Esophagus (tissue), 2 donors: Measurements from ENCODE around the gene POU2AF2. TPM values are rescaled to one million over a fixed set of nuclear protein-coding genes. Genes with fewer than 3 reads are reported as not detected.
"Not testable (repeated sequence)": the region's sequence is repeated elsewhere in the genome, so short reads cannot be mapped to it uniquely, and the experiment has no call there.

ENCODE experiments used
- H3K27ac ChIP-seq, 2 donors: one replicate each; pipeline ENCODE4 v1.5.1; 2013; ENCODE audit warnings: low read depth in 2 of 2, mild to moderate bottlenecking in 2 of 2, inconsistent platforms in 1 of 2, low read length in 1 of 2, moderate library complexity in 1 of 2
- H3K27me3 ChIP-seq, 2 donors: one replicate each; pipeline ENCODE4 v1.6.1; 2013; ENCODE audit warnings: low read length in 2 of 2, control low read depth in 1 of 2, mild to moderate bottlenecking in 1 of 2; ENCODE audit not compliant: insufficient read depth in 2 of 2, control insufficient read depth in 1 of 2
- H3K36me3 ChIP-seq, 2 donors: one replicate each; pipeline ENCODE4 v1.6.1; 2013; ENCODE audit warnings: low read length in 1 of 2; ENCODE audit not compliant: control insufficient read depth in 2 of 2, insufficient read depth in 2 of 2
- H3K4me1 ChIP-seq, 2 donors: one replicate each; pipeline ENCODE4 v1.6.1; 2013; ENCODE audit warnings: low read length in 1 of 2; ENCODE audit not compliant: control insufficient read depth in 2 of 2, insufficient read depth in 2 of 2
- H3K4me3 ChIP-seq, 2 donors: one replicate each; pipeline ENCODE4 v1.5.1; 2013; ENCODE audit warnings: low read length in 2 of 2, mild to moderate bottlenecking in 2 of 2, low read depth in 1 of 2, moderate library complexity in 1 of 2
- H3K9me3 ChIP-seq, 2 donors: one replicate each; pipeline ENCODE4 v1.6.1; 2013; ENCODE audit warnings: mild to moderate bottlenecking in 2 of 2, low read depth in 1 of 2, low read length in 1 of 2, moderate library complexity in 1 of 2; ENCODE audit not compliant: control insufficient read depth in 2 of 2, insufficient read depth in 1 of 2
- WGBS, 2 donors: extraction: QIAGEN DNeasy Blood & Tissue Kit; methylation state at CpG; one replicate each; pipeline ENCODE4 v1.1.7; 2013; 5-methylcytosine and 5-hydroxymethylcytosine counted together
- polyA plus RNA-seq, 2 donors: library from polyadenylated mRNA; stranded (reverse); fragments of 200-250 nt; gene quantifications; one replicate each; pipeline ENCODE4 v1.2.3, GENCODE V29; 2013
- donor health status: healthy with polysubstance abuse.
- donor health status: Bipolar disorder and iron deficiency.

Gene POU2AF2
- polyA plus RNA-seq, 2 donors = 0.04 TPM; not detected in 1

- Histone ChIP-seq H3K27me3 (no peaks in the 10 kb centered on the region), H3K4me3 (no peak overlapping the region), H3K27ac (no peak overlapping the region), H3K9me3 (no peaks in the 10 kb centered on the region), H3K4me1 (no peaks in the 10 kb centered on the region), H3K36me3 (no peaks in the 10 kb centered on the region)
- 82 to 88% methylated on average over 3 of the region's 3 CpGs for WGBS, 2 donors
Measured at GRCh38 chr11:111272420-111272819, 26.9 kb downstream of the POU2AF2 start.

GRCh38 chr11:111282562-111283075, 37.1 kb downstream of the POU2AF2 start:
- H3K36me3 ChIP-seq = no peaks in the 10 kb centered on the region
- H3K27me3 ChIP-seq = no peaks in the 10 kb centered on the region
- 57 to 63% methylated on average over 3 of the region's 3 CpGs for WGBS, 2 donors
- H3K9me3 ChIP-seq = no peaks in the 10 kb centered on the region
- H3K4me1 ChIP-seq = no peaks in the 10 kb centered on the region
- H3K4me3 ChIP-seq = no peak overlapping the region
- no peak overlapping the region for H3K27ac ChIP-seq

GRCh38 chr11:111283945-111284481, 38.5 kb downstream of the POU2AF2 start:
- Histone ChIP-seq H3K27me3 (no peaks in the 10 kb centered on the region), H3K4me1 (no peaks in the 10 kb centered on the region), H3K4me3 (no peak overlapping the region), H3K9me3 (no peaks in the 10 kb centered on the region), H3K36me3 (no peaks in the 10 kb centered on the region), H3K27ac (no peak overlapping the region)
- 78 to 80% methylated on average over 33 of the region's 33 CpGs for WGBS, 2 donors

GRCh38 chr11:111285189-111286091, 39.9 kb downstream of the POU2AF2 start:
- no peaks in the 10 kb centered on the region for H3K27me3 ChIP-seq
- no peaks in the 10 kb centered on the region for H3K36me3 ChIP-seq
- no peaks in the 10 kb centered on the region for H3K4me1 ChIP-seq
- no peaks in the 10 kb centered on the region for H3K9me3 ChIP-seq
- no peak overlapping the region for H3K4me3 ChIP-seq
- 82 to 84% methylated on average over 17 to 18 of the region's 18 CpGs for WGBS, 2 donors
- H3K27ac ChIP-seq = no peak overlapping the region

DNA sequence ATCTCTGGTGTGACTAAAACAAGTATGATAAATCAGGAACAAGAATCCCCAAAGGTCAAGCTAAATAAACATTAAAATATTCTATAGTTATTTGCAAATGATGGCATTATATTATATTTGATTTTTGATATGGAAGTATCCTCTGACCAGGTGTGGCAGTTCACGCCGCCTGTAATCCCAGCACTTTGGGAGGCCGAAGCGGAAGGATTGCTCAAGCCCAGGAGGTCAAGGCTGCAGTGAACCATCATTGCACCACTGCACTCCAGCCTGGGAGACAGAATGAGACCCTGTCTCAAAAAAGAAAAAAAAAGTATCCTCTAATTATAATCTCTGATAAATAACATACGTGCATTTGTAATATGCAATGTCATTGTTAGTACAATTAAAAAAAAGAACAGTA, 46.2 kb downstream of the POU2AF2 start:
- Histone ChIP-seq H3K4me3 (no peak overlapping the region), H3K27me3 (no peaks in the 10 kb centered on the region), H3K4me1 (no peaks in the 10 kb centered on the region), H3K27ac (no peak overlapping the region), H3K36me3 (no peaks in the 10 kb centered on the region), H3K9me3 (no peaks in the 10 kb centered on the region)
- WGBS, 2 donors = 92 to 95% methylated on average over 5 of the region's 5 CpGs

- H3K27ac ChIP-seq, H3K4me3 ChIP-seq, H3K27me3 ChIP-seq, H3K9me3 ChIP-seq, H3K36me3 ChIP-seq, H3K4me1 ChIP-seq: not testable (repeated sequence)
- WGBS, 2 donors = 88 to 93% methylated on average over 1 of the region's 1 CpG
Measured at GRCh38 chr11:111292408-111292807, 46.9 kb downstream of the POU2AF2 start.

DNA sequence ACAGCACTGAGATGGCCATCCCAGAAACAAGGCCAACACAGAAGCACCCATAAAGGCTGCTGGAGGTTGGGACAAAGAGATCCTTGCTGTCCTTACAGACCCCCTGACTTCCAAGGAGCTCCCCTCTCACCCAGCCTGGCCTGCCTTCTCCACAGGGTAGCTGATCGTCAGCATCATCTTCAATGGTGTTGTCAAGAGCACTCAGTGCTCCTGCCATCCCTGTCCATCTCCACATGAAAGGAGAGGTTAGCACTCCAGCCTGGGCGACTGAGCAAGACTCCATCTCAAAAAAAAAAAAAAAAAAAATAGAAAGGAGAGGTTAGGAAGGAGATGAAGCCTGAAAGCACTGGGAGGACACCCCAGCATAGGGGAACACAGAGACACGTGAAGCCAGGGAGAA, 50.7 kb downstream of the POU2AF2 start:
- no peak overlapping the region for H3K27ac ChIP-seq
- H3K4me1 ChIP-seq = peaks cover 3 to 5% of the 10 kb centered on the region in 2 donors
- H3K9me3 ChIP-seq = no peaks in the 10 kb centered on the region
- H3K27me3 ChIP-seq = no peaks in the 10 kb centered on the region
- H3K4me3 ChIP-seq = no peak overlapping the region
- H3K36me3 ChIP-seq = peaks cover 0 to 4% of the 10 kb centered on the region in 2 donors
- WGBS, 2 donors = 90 to 96% methylated on average over 3 of the region's 3 CpGs

DNA sequence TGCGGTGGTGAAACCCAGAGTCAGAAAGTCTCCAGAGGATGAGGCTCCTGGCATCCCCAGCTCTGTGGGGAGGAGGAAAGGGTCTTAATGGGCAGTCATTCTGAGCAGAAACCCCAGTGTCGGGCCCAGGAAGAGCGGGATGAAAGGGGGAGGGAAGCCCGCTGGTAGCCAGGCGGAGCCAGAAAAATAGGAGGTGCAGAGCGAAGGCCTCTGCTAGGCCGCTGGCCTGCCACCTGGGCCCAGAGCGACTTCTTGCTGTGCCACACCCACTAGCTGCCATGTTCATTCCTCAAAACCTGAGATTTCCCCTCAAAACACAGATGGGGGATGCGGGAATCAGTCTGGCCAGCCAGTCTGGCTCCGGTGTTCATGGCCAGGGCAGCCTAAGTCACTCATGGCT, 52.2 kb downstream of the POU2AF2 start:
- Histone ChIP-seq H3K9me3 (no peaks in the 10 kb centered on the region), H3K27me3 (no peaks in the 10 kb centered on the region), H3K4me1 (peaks cover 3 to 5% of the 10 kb centered on the region in 2 donors), H3K4me3 (no peak overlapping the region), H3K36me3 (peaks cover 0 to 4% of the 10 kb centered on the region in 2 donors), H3K27ac (no peak overlapping the region)
- 95 to 97% methylated on average over 10 of the region's 10 CpGs for WGBS, 2 donors

GRCh38 chr11:111298413-111299100, 53.0 kb downstream of the POU2AF2 start, which contains the start of gene POU2AF3:
Gene POU2AF3 (plus strand): TSS chr11:111298546. CDS start chr11:111298582, 36 bp downstream.
- Histone ChIP-seq H3K4me1 (peaks cover 3 to 5% of the 10 kb centered on the region in 2 donors), H3K27me3 (no peaks in the 10 kb centered on the region), H3K27ac (peak within 1 kb of the TSS; percentile 77 to 81), H3K36me3 (peaks cover 0 to 4% of the 10 kb centered on the region in 2 donors), H3K9me3 (no peaks in the 10 kb centered on the region), H3K4me3 (peak within 1 kb of the TSS; percentile 70 to 79)
- WGBS, 2 donors = 6 to 9% methylated on average over 56 to 57 of the region's 57 CpGs
